ENCODE data around the gene MED31. TPM values are rescaled to one million over a fixed set of nuclear protein-coding genes. Genes with fewer than 3 reads are reported as not detected.

The MED31 gene
- total and polyA plus RNA-seq, 2 donors (not counting 3 experiments of a cell fraction or from before 2014, with no cell fraction given), result 13.7 to 29.4 TPM

GRCh38 chr17:6677158-6677831, 25.9 kb upstream of the MED31 start:
- H2AFZ ChIP-seq (ENCODE audit: low read depth, low read length), result no peak overlapping the region
- no peaks in the 10 kb centered on the region for H4K20me1 ChIP-seq (replicated peaks; ENCODE audit: control insufficient read depth, extremely low read depth, insufficient read depth, low read length)
- H3K4me1 ChIP-seq (ENCODE audit: control insufficient read depth, extremely low read depth, insufficient read depth, low read length), result no peaks in the 10 kb centered on the region
- no peak overlapping the region for H3K27ac ChIP-seq (ENCODE audit: insufficient read depth, low read depth, low read length)
- H3K36me3 ChIP-seq (ENCODE audit: control insufficient read depth in 2 of 2, extremely low read depth in 1 of 2, insufficient read depth in 2 of 2, low read length in 2 of 2), result no peaks in the 10 kb centered on the region
- H3K79me2 ChIP-seq (ENCODE audit: control insufficient read depth, insufficient read depth, low read length), result no peaks in the 10 kb centered on the region
- no peak overlapping the region for H3K4me2 ChIP-seq (ENCODE audit: insufficient read depth, low read length)
- BruUV-seq (replicated peaks), result no TSS peak
- ChIA-PET POLR2A (no interaction called here), CTCF (interaction anchor here (0.7 to 1.4 kb wide), 4 partner anchors 24 to 233 kb away, joined by 3 to 4 read pairs (median 3); no protein-coding TSS in a partner anchor)
- no peak overlapping the region for H3K4me3 ChIP-seq (replicated peaks in 1 of 3; ENCODE audit: insufficient read depth in 1 of 3, low read depth in 1 of 3, low read length in 3 of 3)
- H3K9me1 ChIP-seq (replicated peaks; ENCODE audit: control insufficient read depth, extremely low read depth, insufficient read depth, low read length), result no peaks in the 10 kb centered on the region
- peaks cover 2 to 7% of the 10 kb centered on the region in 2 experiments for H3K27me3 ChIP-seq (ENCODE audit: control insufficient read depth in 2 of 2, insufficient read depth in 2 of 2, low read length in 2 of 2)
- dilution Hi-C loops (cut with MboI; ENCODE audit: extremely low pct_ligation_motif_present, low sequenced_read_pairs) (no loop called here), intact Hi-C loops (cut with micrococcal nuclease) (no loop called here)
- TF ChIP-seq MYC (IDR thresholded peaks at IDR 0.05; ENCODE audit: low read depth, low read length) (no peak), EZH2 (IDR thresholded peaks at IDR 0.05; ENCODE audit: borderline replicate concordance, low read depth, low read length, severe bottlenecking) (no peak), POLR2A (IDR thresholded peaks at IDR 0.05; ENCODE audit: low read depth, low read length) (no peak), JUN (IDR thresholded peaks at IDR 0.05; ENCODE audit: borderline replicate concordance, insufficient read depth, insufficient read length, low read depth) (no peak), CTCF (IDR thresholded peaks at IDR 0.05; ENCODE audit: extremely low read depth in 1 of 2, insufficient read depth in 1 of 2, low read depth in 1 of 2, low read length in 2 of 2) (no peak), POLR2AphosphoS5 (IDR thresholded peaks at IDR 0.05; ENCODE audit: insufficient read depth, low read depth, low read length) (no peak), GATA2 (IDR thresholded peaks at IDR 0.05; ENCODE audit: insufficient read depth, insufficient read length, low read depth, low read length) (no peak), FOS (IDR thresholded peaks at IDR 0.05; ENCODE audit: borderline replicate concordance, insufficient read depth, low read length) (no peak)
- TF ChIP-seq, protein P1, sequence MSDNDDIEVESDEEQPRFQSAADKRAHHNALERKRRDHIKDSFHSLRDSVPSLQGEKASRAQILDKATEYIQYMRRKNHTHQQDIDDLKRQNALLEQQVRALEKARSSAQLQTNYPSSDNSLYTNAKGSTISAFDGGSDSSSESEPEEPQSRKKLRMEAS (IDR thresholded peaks at IDR 0.05; ENCODE audit: insufficient read depth, insufficient read length), result no peak
- FAIRE-seq (no peak), DNase-seq (ENCODE audit: low read depth, low spot score) (no peak)
- H3K9me3 ChIP-seq (replicated peaks; ENCODE audit: control insufficient read depth, insufficient read depth, low read length), result no peaks in the 10 kb centered on the region
- H3K9ac ChIP-seq (replicated peaks; ENCODE audit: extremely low read depth, insufficient read depth, low read length), result no peak overlapping the region

Measured in endothelial cell of umbilical vein (primary cell).